DMS114 treated with DMSO at 0.1 percent for 48 hours (cell line): Measurements from ENCODE around the gene AQP1.

Source experiments
- DNase-seq: peaks from one replicate; lab custom pipeline; 2025; ENCODE audit not compliant: unreplicated experiment; lab: John Stamatoyannopoulos, UW

Gene AQP1

DNA sequence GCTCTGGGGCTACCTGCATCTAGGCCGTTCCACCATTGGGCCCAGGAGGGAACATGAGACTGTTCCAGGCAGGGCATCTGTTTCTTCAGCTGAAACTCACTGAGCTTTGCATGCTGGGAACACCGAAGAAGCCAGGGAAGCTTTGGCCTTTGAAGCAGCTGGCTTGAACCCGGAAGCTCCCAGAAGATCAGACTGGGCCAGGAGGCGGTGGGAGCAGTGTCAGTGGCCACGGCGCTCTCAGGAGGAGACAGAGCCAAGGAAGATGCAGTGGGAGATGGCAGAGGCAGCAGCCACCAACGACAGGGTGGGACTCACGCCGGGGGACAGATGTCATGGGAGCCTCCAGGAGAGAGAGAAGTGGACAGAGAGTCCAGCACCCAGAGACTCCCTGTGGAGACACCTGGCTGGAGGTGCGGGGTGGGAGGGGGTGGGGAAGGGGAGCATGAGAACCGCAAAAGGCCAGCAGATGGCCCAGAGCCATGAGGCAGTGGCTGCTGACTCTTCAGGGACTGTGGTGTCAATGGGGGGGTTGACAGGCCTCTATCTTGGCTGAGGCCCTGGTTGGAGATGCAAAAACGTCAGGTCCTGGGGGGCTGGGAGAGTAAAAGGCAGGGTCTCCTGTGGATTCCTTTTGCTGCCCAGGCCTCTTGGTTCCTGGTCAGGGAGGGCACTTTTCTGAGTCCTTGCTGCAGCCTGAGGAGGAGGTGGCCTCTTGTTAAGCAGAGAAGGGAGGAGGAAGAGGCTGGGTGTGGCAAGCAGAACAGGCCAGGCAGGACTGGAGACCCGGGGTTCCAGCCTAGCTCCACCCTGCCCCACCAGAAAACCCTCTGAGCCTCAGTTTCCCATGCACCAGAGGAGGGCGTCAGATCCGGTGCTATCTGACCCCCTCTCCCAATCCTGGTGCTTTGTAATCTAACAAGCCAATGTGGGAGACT lies 6.3 kb upstream of the AQP1 start:
- no peak for DNase-seq

DNA sequence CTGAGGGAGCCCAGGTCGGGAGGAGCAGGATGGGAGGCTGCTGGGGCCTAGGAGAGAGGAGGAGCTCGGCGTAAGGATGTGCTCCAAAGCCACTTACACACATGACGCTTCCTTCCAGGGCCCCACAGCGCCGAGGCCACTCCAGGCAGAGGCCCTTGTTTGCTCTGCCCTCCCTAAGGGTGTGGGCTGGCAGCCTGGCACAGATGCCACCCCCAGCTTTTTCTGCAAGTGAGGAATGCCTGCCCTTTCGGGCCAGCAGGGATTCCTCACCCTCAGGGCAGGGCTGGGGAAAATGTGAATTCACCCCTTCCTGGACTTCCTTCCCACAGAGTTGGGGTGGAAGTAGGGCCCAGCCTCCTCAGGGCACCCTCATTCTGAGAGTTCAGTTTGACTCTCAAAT lies 5.6 kb upstream of the AQP1 start:
- no peak for DNase-seq

DNA sequence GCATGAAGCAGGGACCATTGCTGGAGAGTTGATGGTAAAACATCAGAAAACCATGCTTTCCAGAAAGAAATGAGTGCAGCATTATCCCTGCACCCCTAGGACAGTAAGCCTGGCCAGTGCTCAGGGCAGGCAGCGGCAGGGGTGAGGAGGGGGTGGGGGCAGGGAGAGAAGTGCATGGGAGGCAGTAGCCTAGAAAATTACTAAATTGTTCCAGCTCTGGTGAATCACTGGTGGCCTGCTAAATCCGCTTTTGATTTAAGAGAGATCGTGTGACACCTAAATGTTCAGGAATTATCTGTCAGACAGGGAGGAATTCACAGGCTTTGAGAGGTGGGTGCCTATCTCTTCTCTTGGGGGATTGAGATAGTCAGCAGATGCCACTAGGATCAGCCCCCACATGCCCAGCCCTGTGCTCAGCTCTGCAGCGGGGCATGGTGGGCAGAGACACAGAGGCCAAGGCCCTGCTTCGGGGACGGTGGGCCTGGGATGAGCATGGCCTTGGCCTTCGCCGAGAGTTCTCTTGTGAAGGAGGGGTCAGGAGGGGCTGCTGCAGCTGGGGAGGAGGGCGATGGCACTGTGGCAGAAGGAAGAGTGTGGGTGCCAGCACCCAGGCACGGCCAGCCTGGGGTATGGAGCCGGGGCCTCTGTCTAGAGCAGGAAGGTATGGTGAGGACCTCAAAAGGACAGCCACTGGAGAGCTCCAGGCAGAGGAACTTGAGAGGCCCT lies 5.0 kb upstream of the AQP1 start:
- DNase-seq, result no peak

DNA sequence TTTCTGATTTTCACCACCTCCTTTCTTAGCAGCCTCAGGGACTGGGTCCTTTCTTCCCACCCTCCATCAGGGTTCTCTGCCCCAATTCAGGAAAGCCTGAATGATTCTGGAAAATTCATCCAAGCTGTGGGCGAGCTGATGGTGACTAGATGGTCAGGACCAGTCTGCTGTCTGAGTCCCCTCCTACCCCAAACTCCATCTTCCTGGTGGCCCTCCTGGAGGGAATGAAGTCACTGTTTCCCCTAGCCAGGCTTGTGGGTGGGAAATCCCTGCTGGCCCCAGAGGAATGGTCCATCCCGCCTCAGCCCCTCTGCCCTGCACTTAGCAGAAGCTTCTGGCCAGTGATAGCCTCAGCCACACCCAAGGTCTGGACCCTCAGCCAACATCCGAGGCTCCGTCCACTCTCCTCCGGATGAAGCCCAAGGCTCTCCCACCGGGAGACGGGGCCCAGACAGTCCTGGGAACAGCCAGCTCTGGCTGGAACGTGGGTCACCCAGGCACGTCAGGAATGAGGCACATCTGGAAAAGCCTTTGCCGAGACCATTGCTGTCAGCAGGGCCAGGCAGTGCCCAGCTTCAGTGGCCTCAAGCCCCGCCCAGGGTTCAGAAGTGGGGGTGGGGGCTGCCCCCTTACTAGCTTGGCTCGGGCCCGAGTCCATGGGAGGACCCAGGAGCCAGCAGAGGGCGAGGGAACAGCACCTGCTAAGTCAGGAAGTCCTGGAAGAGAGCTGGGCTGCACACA lies 4.0 kb upstream of the AQP1 start:
- DNase-seq, result no peak

DNA sequence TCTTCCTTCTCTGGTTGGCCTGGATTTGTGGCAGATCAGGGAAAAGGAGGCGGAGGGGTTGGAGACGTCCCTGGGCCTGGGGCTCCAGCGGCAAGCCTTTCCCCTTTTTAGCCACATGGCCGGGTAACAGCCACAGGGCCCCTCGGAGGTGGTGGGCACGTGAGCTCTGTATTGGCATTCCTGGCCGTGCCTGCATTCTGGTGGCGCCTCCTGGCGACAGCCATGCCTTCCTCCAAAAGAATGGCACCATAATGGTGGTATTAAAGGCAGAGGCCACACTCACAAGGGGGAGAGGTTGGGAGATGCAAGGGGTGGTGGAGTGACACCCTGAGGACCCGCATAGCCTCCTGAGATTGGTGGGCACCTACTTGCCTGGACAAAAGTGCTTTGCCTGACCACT lies 3.0 kb upstream of the AQP1 start:
- no peak for DNase-seq

DNA sequence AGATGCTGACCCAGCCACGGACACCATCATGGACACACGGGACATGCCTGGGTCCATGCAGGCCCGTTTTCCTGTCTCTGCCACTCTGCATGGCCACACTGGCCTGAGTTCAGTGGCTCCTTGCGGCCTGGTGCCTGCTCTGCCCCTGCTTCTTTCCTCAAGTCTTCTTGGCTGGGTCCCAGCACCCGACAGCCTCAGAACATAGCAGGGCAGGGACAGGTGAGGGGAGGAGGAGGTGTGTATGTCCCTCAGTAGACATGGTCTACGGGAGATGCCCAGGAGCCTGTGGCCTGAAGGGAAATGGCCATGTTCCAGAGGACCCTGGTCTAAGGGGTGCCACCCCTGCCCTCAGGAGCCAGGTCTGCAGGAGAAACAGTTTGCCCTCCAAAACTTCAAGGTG lies 2.2 kb upstream of the AQP1 start:
- no peak for DNase-seq

DNA sequence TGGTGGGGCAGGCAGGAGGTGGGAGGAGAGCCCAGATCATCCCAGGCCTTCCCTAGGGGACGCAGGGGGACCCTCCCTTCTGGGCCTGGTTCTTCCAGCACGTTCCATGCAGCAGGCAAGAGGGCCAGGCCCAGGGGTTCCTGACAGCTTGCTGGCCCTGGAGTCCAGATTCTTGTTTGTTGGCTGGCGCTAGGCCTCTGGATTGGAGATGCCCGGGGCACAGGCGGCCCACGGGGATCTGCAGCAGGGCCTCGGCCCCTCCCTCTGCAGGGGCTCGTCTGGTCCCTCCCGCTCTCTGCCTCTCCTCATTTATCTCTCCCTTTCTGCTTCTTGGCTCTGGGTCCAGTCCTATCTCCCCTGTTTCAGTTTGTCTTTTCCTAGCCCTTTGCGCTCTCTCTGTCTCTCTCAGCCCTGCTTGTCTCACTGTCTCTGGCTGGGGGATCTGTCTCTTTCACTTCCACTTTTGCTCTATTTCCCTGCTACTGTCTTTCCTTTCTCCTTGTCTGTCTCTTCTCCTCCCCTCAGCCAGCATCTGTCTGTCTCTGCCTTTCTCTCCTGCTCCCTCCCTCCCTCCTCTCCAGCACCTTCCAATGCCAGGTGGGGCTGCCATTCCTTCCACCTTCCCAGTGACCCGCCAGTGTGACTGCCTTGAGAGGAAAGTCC lies 1.1 kb upstream of the AQP1 start:
- DNase-seq, result no peak

DNA sequence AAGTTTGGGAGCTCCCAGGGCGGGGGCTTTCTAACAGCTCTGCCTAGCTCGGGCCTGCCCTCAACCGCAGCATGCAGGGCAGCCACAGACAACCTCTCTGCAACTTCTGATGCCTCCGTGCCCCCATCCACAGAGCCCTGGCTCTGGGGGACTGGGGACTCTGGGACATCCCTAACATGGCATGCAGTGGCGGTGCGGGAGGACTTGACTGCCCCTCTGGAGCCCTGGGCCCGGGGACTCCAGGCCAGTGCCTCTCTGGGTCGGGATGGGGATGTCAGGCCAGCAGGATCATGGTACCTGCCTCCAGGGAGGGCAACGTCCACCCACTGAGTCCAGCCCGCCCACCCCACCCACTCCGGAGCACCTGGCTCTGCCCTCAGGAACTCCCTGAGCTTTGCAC lies 520 bp upstream of the AQP1 start:
- no peak for DNase-seq

DNA sequence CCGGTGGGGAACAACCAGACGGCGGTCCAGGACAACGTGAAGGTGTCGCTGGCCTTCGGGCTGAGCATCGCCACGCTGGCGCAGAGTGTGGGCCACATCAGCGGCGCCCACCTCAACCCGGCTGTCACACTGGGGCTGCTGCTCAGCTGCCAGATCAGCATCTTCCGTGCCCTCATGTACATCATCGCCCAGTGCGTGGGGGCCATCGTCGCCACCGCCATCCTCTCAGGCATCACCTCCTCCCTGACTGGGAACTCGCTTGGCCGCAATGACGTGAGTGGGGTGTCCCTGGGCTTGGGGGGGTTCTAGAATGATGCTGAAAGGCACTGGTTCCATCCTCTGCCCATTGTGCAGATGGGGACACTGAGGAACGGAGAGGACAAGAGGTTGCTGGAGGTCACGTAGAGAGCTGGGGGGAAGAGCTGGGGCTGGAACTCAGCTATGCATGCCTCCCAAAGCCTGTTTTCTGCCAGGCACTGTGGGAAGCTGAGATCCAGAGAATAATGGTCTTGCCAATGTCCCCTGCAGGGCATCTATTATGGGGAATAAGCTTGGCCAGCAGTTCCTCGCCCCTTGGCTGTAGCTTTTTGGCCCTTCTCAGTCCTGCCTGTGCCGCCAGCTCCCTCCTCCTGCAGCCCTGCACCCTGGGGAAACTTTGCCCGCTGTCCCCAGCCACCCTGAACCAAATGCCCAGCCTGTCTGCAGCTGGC lies 523 bp downstream of the AQP1 start:
- no peak for DNase-seq

DNA sequence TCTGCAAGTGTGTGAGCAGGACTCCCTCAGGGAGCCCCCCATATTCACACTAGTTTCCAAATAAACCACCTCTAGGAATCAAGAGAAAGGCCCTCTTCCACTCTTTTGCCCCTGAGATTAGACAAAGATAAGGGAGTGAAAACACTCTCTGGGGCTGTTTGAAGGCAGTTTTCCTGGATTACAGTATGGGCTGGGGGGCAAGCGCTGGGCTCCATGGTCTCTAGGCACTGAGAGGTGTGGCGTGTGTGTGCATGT lies 1.0 kb downstream of the AQP1 start:
- DNase-seq, result no peak

DNA sequence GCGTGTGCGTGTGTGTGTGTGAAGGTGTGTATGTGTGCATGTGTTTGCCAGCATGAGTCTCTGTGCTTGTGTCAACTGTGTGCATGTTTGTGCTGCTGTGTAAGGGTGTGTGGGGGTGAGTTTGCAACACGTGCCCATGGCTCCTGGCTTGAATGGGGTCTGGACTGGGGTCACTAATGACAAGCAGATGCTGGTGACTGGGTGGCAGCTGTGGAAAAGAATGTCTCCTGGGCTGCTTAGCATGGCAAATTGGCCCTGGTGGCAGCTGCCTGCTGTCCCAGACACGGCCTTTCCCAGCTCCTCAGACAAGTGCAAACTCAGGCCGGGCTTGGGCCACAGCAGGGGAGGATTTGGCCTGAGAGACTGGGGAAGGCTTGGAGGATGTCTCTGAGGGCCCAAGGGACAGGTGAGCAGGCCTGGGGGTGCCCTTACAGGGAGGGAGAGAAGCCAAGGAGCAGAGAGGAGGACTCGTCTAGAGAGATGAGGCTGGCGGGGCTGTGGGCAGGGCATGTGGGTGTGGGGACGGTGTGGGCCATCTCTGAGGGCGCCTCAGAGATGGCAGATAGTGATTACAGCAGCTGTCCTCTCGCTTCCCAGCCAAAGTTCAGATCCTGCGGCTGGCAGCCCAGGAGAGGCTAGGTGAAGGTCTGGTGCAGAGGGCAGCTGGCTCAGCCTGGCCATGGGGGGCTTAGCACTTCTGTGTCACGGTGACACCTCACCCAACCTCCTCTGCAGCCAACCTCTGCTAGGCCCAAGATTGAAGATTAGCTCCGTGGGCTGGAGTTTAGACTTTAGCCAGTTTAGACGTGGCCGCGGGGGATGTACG lies 1.5 kb downstream of the AQP1 start:
- DNase-seq, result no peak

DNA sequence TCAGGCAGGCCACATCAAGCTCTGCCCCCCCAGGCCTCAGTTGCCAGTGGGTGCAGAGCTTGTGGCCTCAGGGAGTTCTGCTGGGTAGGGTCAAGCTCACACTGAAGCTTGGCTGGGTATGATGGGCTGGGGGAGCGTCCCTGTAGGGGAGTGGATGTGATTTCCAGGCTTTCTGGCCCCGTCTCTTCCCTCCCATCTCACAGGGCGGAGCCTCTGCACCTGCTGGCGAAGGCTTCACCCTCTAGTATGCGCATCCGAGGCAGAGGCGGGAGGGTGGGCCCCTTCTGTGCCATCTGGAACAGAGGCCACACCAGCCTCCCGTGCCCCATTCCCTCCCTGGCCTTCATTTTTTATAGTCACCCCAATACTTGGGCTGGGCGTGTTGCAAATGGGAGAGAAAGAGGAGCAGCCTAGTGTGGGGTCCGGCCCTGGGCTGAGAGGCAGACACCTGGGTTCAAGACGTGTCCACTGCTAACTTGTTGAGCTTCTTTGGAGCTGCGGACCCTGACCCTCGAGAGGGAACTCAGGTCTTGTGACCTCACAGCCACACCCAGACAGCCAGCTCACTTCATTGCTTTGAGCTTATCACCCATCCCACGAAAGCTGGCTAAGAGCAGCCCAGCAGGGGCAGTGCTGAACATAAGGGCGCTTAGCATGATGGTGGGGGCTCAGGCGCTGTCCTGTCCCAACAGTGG lies 2.3 kb downstream of the AQP1 start:
- DNase-seq, result no peak

DNA sequence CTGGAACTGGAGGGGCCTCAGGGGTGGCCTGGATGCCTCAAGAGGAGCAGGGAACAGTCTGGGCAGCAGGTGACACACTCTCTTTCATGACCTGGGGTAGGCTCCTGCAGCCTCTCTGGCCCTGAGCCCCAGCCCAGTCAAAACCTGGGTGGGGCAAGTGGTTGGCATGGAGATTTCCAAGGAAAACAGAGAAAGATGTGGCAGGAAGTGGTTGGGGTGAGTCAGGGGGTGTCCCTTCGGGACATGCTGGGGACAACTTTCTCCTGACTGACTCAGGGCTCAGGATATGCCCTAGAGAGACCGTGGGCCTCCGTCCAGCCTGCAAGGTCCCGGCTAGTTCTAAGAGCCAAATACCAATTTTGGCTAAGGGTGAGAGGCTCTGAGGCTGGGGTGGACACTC lies 2.9 kb downstream of the AQP1 start:
- DNase-seq, result no peak

DNA sequence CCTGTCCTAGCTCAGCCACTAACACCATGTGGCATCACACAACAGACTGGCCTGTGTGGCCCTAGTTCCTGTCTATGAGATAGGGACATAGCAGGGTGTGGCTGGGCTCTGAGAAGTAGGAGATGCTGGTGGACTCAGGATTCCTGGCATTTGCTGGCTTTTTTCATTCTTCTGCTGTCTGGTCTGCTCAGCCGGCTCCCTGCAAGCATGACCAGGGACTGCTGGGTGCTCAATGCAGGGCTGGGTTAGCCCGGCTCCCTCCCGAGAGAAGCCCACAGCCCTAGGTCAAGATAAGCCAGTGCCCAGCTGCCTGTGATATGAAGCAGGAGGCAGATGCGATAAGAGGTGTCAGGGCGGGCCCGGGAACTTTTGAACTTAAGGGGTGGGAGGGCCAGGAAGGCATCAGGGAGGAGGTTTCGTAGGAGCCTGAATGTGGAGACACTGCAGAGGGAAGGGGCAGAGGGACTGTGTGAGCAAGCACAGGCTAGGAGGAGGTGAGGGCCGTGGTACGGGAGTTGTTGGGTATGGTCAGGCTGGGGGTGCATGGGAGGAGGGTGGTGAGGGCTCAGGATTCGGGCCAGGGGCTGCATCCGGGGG lies 3.5 kb downstream of the AQP1 start:
- no peak for DNase-seq

DNA sequence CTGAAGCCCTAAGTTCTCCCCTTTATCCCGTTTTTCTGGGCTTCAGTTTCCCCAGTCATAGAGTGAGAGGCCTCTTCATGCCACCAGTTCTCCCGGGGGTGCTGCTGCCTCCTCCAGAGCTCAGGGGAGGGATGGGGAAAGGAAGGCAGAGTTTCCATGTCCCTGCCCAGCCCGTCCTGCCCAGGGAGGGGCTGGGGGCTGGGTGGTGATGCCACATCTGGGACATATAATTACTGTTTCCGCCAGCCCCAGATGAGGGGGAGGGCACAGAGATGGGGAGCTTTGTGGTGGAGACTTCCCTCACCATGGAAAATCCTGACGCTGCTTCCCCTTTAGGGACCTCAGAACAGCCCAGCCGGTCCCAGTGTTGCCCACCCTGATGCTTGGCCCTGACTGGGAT lies 4.1 kb downstream of the AQP1 start:
- no peak for DNase-seq

DNA sequence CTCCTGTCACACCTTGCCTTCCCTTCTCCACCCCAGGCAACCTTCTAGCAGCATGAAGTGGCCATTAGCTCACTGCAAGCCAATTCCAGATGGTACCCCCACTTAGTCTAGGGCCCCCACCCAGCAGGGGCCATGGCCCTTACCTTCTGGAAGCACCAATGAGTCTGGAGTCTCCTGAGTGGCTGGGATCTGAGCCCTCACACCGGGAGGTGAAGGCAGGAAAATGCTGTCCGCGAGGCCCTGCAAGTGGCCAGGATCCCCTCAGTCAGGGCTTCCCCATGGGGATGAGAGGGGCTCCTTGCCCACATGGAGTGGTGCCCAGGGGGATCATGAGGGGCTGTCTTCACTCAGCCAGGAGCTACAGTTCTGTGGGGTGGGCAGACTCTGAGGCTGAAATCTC lies 4.6 kb downstream of the AQP1 start:
- DNase-seq, result no peak

DNA sequence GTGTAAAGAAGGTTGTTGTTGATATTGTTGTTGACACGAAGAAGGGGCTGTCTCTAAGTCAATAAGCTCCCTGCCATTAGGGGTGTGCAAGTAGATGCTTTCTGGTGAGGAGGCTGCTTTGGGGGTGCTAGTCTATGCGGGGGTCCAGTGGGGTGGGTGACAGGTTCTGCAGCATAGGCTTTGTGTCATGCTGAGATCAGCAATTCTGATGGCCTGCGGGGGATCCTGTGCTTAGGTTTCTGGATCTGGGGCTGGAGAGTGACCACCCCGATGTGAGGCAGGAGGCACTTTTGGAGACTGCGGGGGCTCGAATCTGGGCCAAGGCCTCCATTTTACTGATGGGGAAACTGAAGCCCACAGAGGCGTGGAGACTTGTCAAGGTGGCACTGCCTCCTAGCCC lies 5.1 kb downstream of the AQP1 start:
- DNase-seq, result no peak

DNA sequence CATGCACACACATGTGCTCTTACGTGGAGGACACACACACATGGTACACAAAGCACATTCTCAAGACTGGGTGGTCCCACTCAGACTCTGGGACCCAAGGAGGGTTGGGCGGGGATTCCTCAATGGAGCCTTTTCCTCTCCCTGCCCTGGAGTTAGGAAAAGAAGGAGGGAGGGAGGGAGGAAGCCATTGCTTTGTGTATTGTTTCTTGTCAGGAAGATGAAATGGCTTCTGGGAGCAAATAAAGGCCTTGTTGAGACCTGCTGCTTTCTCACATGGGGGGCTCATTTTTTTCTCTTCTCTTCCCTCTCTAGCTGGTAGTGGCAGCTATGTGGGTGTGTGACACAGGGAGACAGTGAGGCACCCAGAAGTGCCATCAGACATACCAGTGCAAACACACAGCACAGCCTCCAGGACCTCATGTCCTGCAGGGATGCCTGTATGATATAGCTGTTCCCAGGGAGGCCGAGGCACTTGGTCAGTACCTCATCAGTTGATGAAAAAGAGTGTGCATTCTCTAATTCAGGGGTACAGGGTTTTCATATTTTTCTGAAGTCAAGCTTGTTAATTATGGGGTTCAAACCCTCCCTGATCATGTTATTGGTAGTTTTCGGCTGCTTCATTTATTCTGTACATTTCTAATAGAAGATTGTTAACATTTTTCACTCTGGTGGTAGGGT lies 5.7 kb downstream of the AQP1 start:
- DNase-seq, result no peak

DNA sequence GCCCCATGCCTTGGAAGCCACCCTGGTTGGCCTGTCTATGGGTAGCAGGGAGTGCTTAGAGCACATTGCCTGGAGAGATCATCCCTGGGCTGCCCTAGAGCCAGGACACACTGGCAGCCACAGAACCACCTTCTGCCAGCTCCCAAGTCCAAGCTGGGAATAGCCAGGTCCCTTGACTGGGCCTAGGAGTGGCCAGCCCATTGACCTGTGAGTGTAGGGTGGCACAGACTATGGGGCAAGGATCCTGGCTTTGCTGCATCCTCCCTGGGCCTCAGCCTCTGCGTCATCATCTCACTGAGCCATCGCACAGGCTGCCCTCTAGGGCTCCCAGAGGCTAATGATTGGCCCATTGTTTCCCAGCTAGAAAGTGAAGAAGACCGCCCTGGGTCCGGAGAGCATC lies 7.0 kb downstream of the AQP1 start:
- DNase-seq, result no peak
